B cell (primary cell): ENCODE measurements around the gene EFEMP1.

Source experiments
- CTCF ChIP-seq: fragments of 200-600 bp; IDR thresholded peaks from one replicate; pipeline ENCODE4 v1.8.0; 2022; ENCODE audit warnings: antibody characterized with exemption, mild to moderate bottlenecking
- EZH2 ChIP-seq: IDR thresholded peaks from 2 replicates; pipeline ENCODE4 v1.6.1; 2012; ENCODE audit warnings: borderline replicate concordance, low read depth, mild to moderate bottlenecking, moderate library complexity, low read length; ENCODE audit not compliant: insufficient read depth, poor library complexity, severe bottlenecking

GRCh38 chr2:55898386-55899040 lies 25.1 kb downstream of the EFEMP1 start:
- no peak for TF ChIP-seq CTCF
- TF ChIP-seq EZH2, result no peak
